ENCODE measurements around the gene TNFRSF1A. TPM values are rescaled to one million over a fixed set of nuclear protein-coding genes. Genes with fewer than 3 reads are reported as not detected.
A peak's percentile ranks its signal among the peaks of the same experiment; 100 is the strongest.

The TNFRSF1A gene
- total and polyA plus RNA-seq, 2 of the 13 experiments (the other 11 are each of a cell fraction or from before 2014, with no cell fraction given) = 41.5 to 61.2 TPM

- no peak for TF ChIP-seq SOX13 (IDR thresholded peaks at IDR 0.05)
- peak in 1 of 2 experiments; percentile 76; a peak in 2 of 4 replicates for TF ChIP-seq SOX13 (CRISPR knock-in tag; conservative IDR thresholded peaks at IDR 0.05 in 1 of 2, IDR thresholded peaks at IDR 0.05 in 1 of 2)
- no peak for TF ChIP-seq RFX1 (IDR thresholded peaks at IDR 0.05)
- TF ChIP-seq ZNF251 (CRISPR knock-in tag; IDR thresholded peaks at IDR 0.05) = no peak
- TF ChIP-seq NFE2L2 (IDR thresholded peaks at IDR 0.05; ENCODE audit: low read length) = no peak
- TF ChIP-seq NFATC3 (CRISPR knock-in tag; IDR thresholded peaks at IDR 0.05) = no peak
- TF ChIP-seq PRDM4 (CRISPR knock-in tag; IDR thresholded peaks at IDR 0.05; ENCODE audit: borderline replicate concordance) = peak; percentile 78; the same call in 1 of the 2 replicates
- TF ChIP-seq HMG20B (CRISPR knock-in tag; conservative IDR thresholded peaks at IDR 0.05) = peak; percentile 41; the same call in 1 of the 2 replicates
- TF ChIP-seq MZF1 (CRISPR knock-in tag; IDR thresholded peaks at IDR 0.05; ENCODE audit: borderline replicate concordance) = no peak; the same call in 1 of the 2 replicates
- no peak for TF ChIP-seq CREB1 (IDR thresholded peaks at IDR 0.05)
- TF ChIP-seq CREB1 (CRISPR knock-in tag; IDR thresholded peaks at IDR 0.05) = no peak
- TF ChIP-seq PHF5A (CRISPR knock-in tag; IDR thresholded peaks at IDR 0.05; ENCODE audit: low read depth, unreplicated experiment) = no peak
- TF ChIP-seq HOMEZ (CRISPR knock-in tag; IDR thresholded peaks at IDR 0.05; ENCODE audit: low read depth) = peak; percentile 26; the same call in 1 of the 2 replicates
- TF ChIP-seq ZFP36L1 (CRISPR knock-in tag; IDR thresholded peaks at IDR 0.05) = peak; percentile 98
- no peak for TF ChIP-seq ZNF720 (CRISPR knock-in tag; IDR thresholded peaks at IDR 0.05)
- TF ChIP-seq ZNF224 (CRISPR knock-in tag; IDR thresholded peaks at IDR 0.05) = 0 out of 2 replicates have a peak, but pooled peaks have one; percentile 45
- peak; percentile 33; the same call in 1 of the 2 replicates for TF ChIP-seq ZBTB21 (CRISPR knock-in tag; IDR thresholded peaks at IDR 0.05)
- no peak for TF ChIP-seq HOXA9 (CRISPR knock-in tag; IDR thresholded peaks at IDR 0.05; ENCODE audit: borderline replicate concordance)
- TF ChIP-seq RAD51 (IDR thresholded peaks at IDR 0.05; ENCODE audit: borderline replicate concordance) = 0 out of 2 replicates have a peak, but pooled peaks have one; percentile 9
- TF ChIP-seq TRIM24 (CRISPR knock-in tag; IDR thresholded peaks at IDR 0.05) = no peak
- TF ChIP-seq ZNF556 (CRISPR knock-in tag; IDR thresholded peaks at IDR 0.05; ENCODE audit: borderline replicate concordance) = peak; percentile 76
- peak; percentile 85 for TF ChIP-seq ATF7-NPFF (CRISPR knock-in tag; IDR thresholded peaks at IDR 0.05; ENCODE audit: low read depth)
- no peak for TF ChIP-seq JUND (CRISPR knock-in tag; IDR thresholded peaks at IDR 0.05)
- peak; percentile 91 for TF ChIP-seq REXO4 (CRISPR knock-in tag; IDR thresholded peaks at IDR 0.05; ENCODE audit: borderline replicate concordance)
- no peak for TF ChIP-seq NFYB (CRISPR knock-in tag; IDR thresholded peaks at IDR 0.05)
- peak; percentile 78; the same call in 1 of the 2 replicates for TF ChIP-seq YEATS4 (CRISPR knock-in tag; IDR thresholded peaks at IDR 0.05; ENCODE audit: borderline replicate concordance)
- peak; percentile 93 for TF ChIP-seq ETV5 (CRISPR knock-in tag; IDR thresholded peaks at IDR 0.05; ENCODE audit: borderline replicate concordance)
- peak; percentile 96 for TF ChIP-seq TBX2 (CRISPR knock-in tag; IDR thresholded peaks at IDR 0.05; ENCODE audit: borderline replicate concordance)
Measured at GRCh38 chr12:6383572-6384498, 42.0 kb upstream of the TNFRSF1A start, which contains the start of gene LTBR (continued).
